Gastrocnemius medialis (tissue), 4 donors: ENCODE measurements around the gene LEF1.

Experiments
- CTCF ChIP-seq, 5 experiments: fragments of 450-650 bp in 3 of 5; fragments of 200-600 bp in 2 of 5; sonication (generic) in 2 of 5; IDR thresholded peaks in 4 of 5; conservative IDR thresholded peaks in 1 of 5; 1 replicate in 4 of 5; 2 replicates in 1 of 5; pipeline ENCODE4 v1.5.1; 2016 to 2019; ENCODE audit warnings: antibody characterized with exemption in 5 of 5, mild to moderate bottlenecking in 3 of 5, moderate library complexity in 3 of 5
- POLR2A ChIP-seq, 2 donors: fragments of 450-650 bp; IDR thresholded peaks; one replicate each; pipeline ENCODE4 v1.6.1; 2017; ENCODE audit warnings: antibody characterized with exemption in 2 of 2, mild to moderate bottlenecking in 2 of 2, moderate library complexity in 2 of 2

GRCh38 chr4:108157655-108158054, 11.1 kb downstream of the LEF1 start:
- TF ChIP-seq POLR2A (IDR thresholded peaks at IDR 0.05) (no peak), CTCF (IDR thresholded peaks at IDR 0.05 in 4 of 5, conservative IDR thresholded peaks at IDR 0.05 in 1 of 5) (no peak)
